K562 (cell line): ENCODE results near the gene INTS6. TPM values are rescaled to one million over a fixed set of nuclear protein-coding genes. Genes with fewer than 3 reads are reported as not detected.

Source experiments
- CBFA2T2 ChIP-seq: fragments of 450-650 bp; conservative IDR thresholded peaks from 2 replicates; pipeline ENCODE4 v1.6.1; 2017; ENCODE audit warnings: mild to moderate bottlenecking
- CREB3 ChIP-seq: fragments of 450-650 bp; conservative IDR thresholded peaks from 2 replicates; pipeline ENCODE4 v1.6.1; 2016; ENCODE audit warnings: missing genetic modification characterization, low read depth, mild to moderate bottlenecking, missing compliant biosample characterization, moderate library complexity
- CSDE1 ChIP-seq, 2 experiments: fragments of 450-650 bp; IDR thresholded peaks; 2 replicates each; pipeline ENCODE4 v1.6.1; 2016; ENCODE audit warnings: mild to moderate bottlenecking in 1 of 2
- FOS ChIP-seq: IDR thresholded peaks from 3 replicates; pipeline ENCODE4 v1.6.1; 2011; ENCODE audit not compliant: insufficient read length; ENCODE audit errors: extremely low read depth
- FOXK1 ChIP-seq: sonication (generic); formaldehyde crosslinking; IDR thresholded peaks from 2 replicates; pipeline ENCODE4 v1.8.0; 2022; ENCODE audit warnings: missing genetic modification reagents, mild to moderate bottlenecking, borderline replicate concordance
- GATA2 ChIP-seq: sonication (generic); formaldehyde crosslinking; IDR thresholded peaks from 2 replicates; pipeline ENCODE4 v1.4.0; 2020; ENCODE audit warnings: mild to moderate bottlenecking, missing genetic modification reagents
- MLX ChIP-seq, 2 experiments: fragments of 450-650 bp in 1 of 2; sonication (generic) in 1 of 2; formaldehyde crosslinking; conservative IDR thresholded peaks; 2 replicates each; pipeline versions ENCODE4 v1.4.0 to v1.8.1; 2020 to 2022; ENCODE audit warnings: mild to moderate bottlenecking in 1 of 2, missing genetic modification reagents in 1 of 2
- NR3C1 ChIP-seq: sonication (generic); formaldehyde crosslinking; IDR thresholded peaks from 2 replicates; pipeline ENCODE4 v1.8.1; 2022; ENCODE audit warnings: missing genetic modification reagents
- PCBP1 ChIP-seq: fragments of 200-400 bp; formaldehyde crosslinking; IDR thresholded peaks from 2 replicates; pipeline ENCODE4 v1.6.1; 2018; ENCODE audit warnings: mild to moderate bottlenecking, low read depth, low read length; ENCODE audit not compliant: poor library complexity, severe bottlenecking
- PRPF4 ChIP-seq: fragments of 200-400 bp; formaldehyde crosslinking; IDR thresholded peaks from one replicate; pipeline ENCODE4 v1.6.1; 2017; ENCODE audit warnings: low read length, low read depth, mild to moderate bottlenecking; ENCODE audit not compliant: insufficient read depth, poor library complexity, severe bottlenecking
- RBFOX2 ChIP-seq: fragments of 200-400 bp; formaldehyde crosslinking; IDR thresholded peaks from 2 replicates; pipeline ENCODE4 v1.6.1; 2017; ENCODE audit warnings: low read depth, mild to moderate bottlenecking, low read length, moderate library complexity
- RNF2 ChIP-seq: sonication (generic); IDR thresholded peaks from 2 replicates; pipeline ENCODE4 v1.6.1; 2016
- SMAD1 ChIP-seq: fragments of 150-350 bp; IDR thresholded peaks from 2 replicates; pipeline ENCODE4 v1.6.1; 2014; ENCODE audit warnings: low read length, low read depth; ENCODE audit not compliant: partially characterized antibody
- SUPT5H ChIP-seq: fragments of 450-650 bp; IDR thresholded peaks from 2 replicates; pipeline ENCODE4 v1.6.1; 2016
- TEAD1 ChIP-seq, 2 experiments: fragments of 450-650 bp in 1 of 2; sonication (generic) in 1 of 2; formaldehyde crosslinking; IDR thresholded peaks; 2 replicates each; pipeline versions ENCODE4 v1.4.0 to v1.8.0; 2020 to 2022; ENCODE audit warnings: mild to moderate bottlenecking in 2 of 2, missing genetic modification reagents in 1 of 2
- TFE3 ChIP-seq: fragments of 450-650 bp; formaldehyde crosslinking; IDR thresholded peaks from 2 replicates; pipeline ENCODE4 v1.4.0; 2020; ENCODE audit warnings: mild to moderate bottlenecking, mixed read lengths
- TOE1 ChIP-seq, 2 experiments: fragments of 450-650 bp in 1 of 2; sonication (generic) in 1 of 2; formaldehyde crosslinking in 1 of 2; IDR thresholded peaks; 2 replicates each; pipeline versions ENCODE4 v1.7.1 to v1.8.0; 2016 to 2022; ENCODE audit warnings: borderline replicate concordance in 2 of 2, mild to moderate bottlenecking in 2 of 2, antibody characterized with exemption in 1 of 2, inconsistent platforms in 1 of 2, low read depth in 1 of 2, missing genetic modification reagents in 1 of 2, moderate library complexity in 1 of 2
- ZBTB49 ChIP-seq: sonication (generic); formaldehyde crosslinking; IDR thresholded peaks from 2 replicates; pipeline ENCODE4 v1.8.0; 2022; ENCODE audit warnings: missing genetic modification reagents, mild to moderate bottlenecking, borderline replicate concordance
- ZBTB7A ChIP-seq: IDR thresholded peaks from 2 replicates; pipeline ENCODE4 v1.6.1; 2011; ENCODE audit warnings: low read depth, mild to moderate bottlenecking, low read length, moderate library complexity, borderline replicate concordance; ENCODE audit not compliant: control insufficient read depth
- ZC3H4 ChIP-seq: sonication (generic); formaldehyde crosslinking; IDR thresholded peaks from 2 replicates; pipeline ENCODE4 v1.9.0; 2021; ENCODE audit warnings: missing genetic modification reagents, borderline replicate concordance
- polyA plus RNA-seq, 8 experiments: library from polyadenylated mRNA; depleted of rRNA in 4 of 8; stranded (reverse) in 5 of 8; unstranded in 3 of 8; fragments of >200 nt; fragmentation: Nextera tagmentation in 2 of 8; fragmentation: Illumina TruSeq in 1 of 8; extraction: Ambion mirVana in 2 of 8; extraction: Trizol in 1 of 8; gene quantifications; 2 replicates each; pipeline versions ENCODE4 v1.2.1 to v1.2.3, GENCODE V29; 2011 to 2014; ENCODE audit warnings: inconsistent platforms in 1 of 8, missing spikeins in 1 of 8
- total RNA-seq, 7 experiments: library from RNA; depleted of rRNA in 6 of 7; stranded (reverse); fragments of >200 nt in 6 of 7; fragmentation: Illumina TruSeq in 2 of 7; extraction: Trizol in 2 of 7; gene quantifications; 2 replicates each; pipeline versions ENCODE4 v1.2.1 to v1.2.3, GENCODE V29; 2011 to 2021; ENCODE audit warnings: low replicate concordance in 1 of 7

Gene INTS6
- total and polyA plus RNA-seq, 9 of the 15 experiments (the other 6 are each of a cell fraction or from before 2014, with no cell fraction given), result 3.7 to 29.8 (median 16.1) TPM

GRCh38 chr13:51452361-51453206, at the start of gene INTS6 (continued):
- TF ChIP-seq PRPF4 (peak; percentile 82), ZBTB7A (peak; percentile 84; the same call in 1 of the 2 replicates), CREB3 (no peak), CBFA2T2 (peak; percentile 59), PCBP1 (peak; percentile 51), FOXK1 (CRISPR knock-in tag) (no peak), GATA2 (CRISPR knock-in tag) (no peak), SUPT5H (peak; percentile 99), SMAD1 (peak; percentile 91), CSDE1 (IDR thresholded peaks at IDR 0.05) (peak in 1 of 2 experiments; percentile 59; a peak in 2 of 4 replicates), TEAD1 (CRISPR knock-in tag; IDR thresholded peaks at IDR 0.05) (0 out of 4 replicates have a peak, but pooled peaks of 1 of the 2 experiments have one; percentile 37), MLX (CRISPR knock-in tag; conservative IDR thresholded peaks at IDR 0.05) (0 out of 4 replicates have a peak, but pooled peaks of 1 of the 2 experiments have one; percentile 41), ZC3H4 (CRISPR knock-in tag) (peak; percentile 96; the same call in 1 of the 2 replicates), RBFOX2 (peak; percentile 98), NR3C1 (CRISPR knock-in tag) (no peak), TOE1 (IDR thresholded peaks at IDR 0.05; ENCODE audit: borderline replicate concordance) (peak; percentile 87), TOE1 (CRISPR knock-in tag; IDR thresholded peaks at IDR 0.05; ENCODE audit: borderline replicate concordance, low read depth) (no peak), TFE3 (peak; percentile 86), ZBTB49 (CRISPR knock-in tag) (no peak), FOS (peak; percentile 25), RNF2 (0 out of 2 replicates have a peak, but pooled peaks have one; percentile 37)
